Measurements from ENCODE around the gene SPSB3. TPM values are rescaled to one million over a fixed set of nuclear protein-coding genes. Genes with fewer than 3 reads are reported as not detected.

SPSB3 gene
- total and polyA plus RNA-seq, 2 of the 13 experiments (the other 11 are each of a cell fraction or from before 2014, with no cell fraction given) = 13.2 to 21.9 TPM

GRCh38 chr16:1774448-1774780, 8.0 kb downstream of the SPSB3 start:
- Histone ChIP-seq H3K79me2 (ENCODE audit: insufficient read depth, low read length) (peaks cover 30% of the 10 kb centered on the region), H3K27ac (ENCODE audit: extremely low read length, insufficient read depth, low read length) (peak overlapping the region; percentile 90), H3K4me3 (replicated peaks in 1 of 3; ENCODE audit: insufficient read depth in 1 of 3, low read depth in 2 of 3, low read length in 3 of 3) (peak overlapping the region; percentile 94 to 96 (median 95)), H3K4me2 (ENCODE audit: low read depth, low read length) (peak overlapping the region; percentile 91), H3K4me1 (ENCODE audit: insufficient read depth, low read length) (peaks cover 12% of the 10 kb centered on the region), H3K36me3 (replicated peaks in 1 of 2; ENCODE audit: control insufficient read depth in 1 of 2, insufficient read depth in 2 of 2, low read length in 2 of 2) (peaks cover 6 to 21% of the 10 kb centered on the region in 2 experiments; a peak in 4 of 5 replicates), H4K20me1 (ENCODE audit: insufficient read depth, low read length) (no peaks in the 10 kb centered on the region), H3K9me3 (ENCODE audit: low read length) (no peaks in the 10 kb centered on the region), H2AFZ (ENCODE audit: low read length) (no peak overlapping the region), H3K9ac (ENCODE audit: insufficient read depth, low read depth, low read length) (peak overlapping the region; percentile 99; the same call in 1 of the 2 replicates), H3K27me3 (ENCODE audit: control insufficient read depth in 1 of 2, insufficient read depth in 2 of 2, low read length in 2 of 2) (no peaks in the 10 kb centered on the region; a peak in 2 of 5 replicates)
- DNase-seq (ENCODE audit: low spot score) (no peak), FAIRE-seq (no peak), ATAC-seq (no peak)
- intact Hi-C loops (cut with micrococcal nuclease; ENCODE audit: unreplicated experiment) (loop anchor here (5.0 kb wide), 1 partner anchor 38 kb away; no protein-coding TSS in a partner anchor), in situ Hi-C loops (cut with HindIII; ENCODE audit: extremely low pct_ligation_motif_present, low pct_unique_long_range_greater_than_20kb) (no loop called here)
- TF ChIP-seq MEF2D (CRISPR knock-in tag; IDR thresholded peaks at IDR 0.05) (no peak), NFIB (CRISPR knock-in tag; IDR thresholded peaks at IDR 0.05; ENCODE audit: borderline replicate concordance) (0 out of 2 replicates have a peak, but pooled peaks have one; percentile 78)
- BruUV-seq (replicated peaks) = no TSS peak
- WGBS (ENCODE audit: low lambda C conversion rate) = no CpG with 5 or more reads among the region's 7 CpGs
- ChIA-PET POLR2A (interaction anchor here (1.0 to 3.8 kb wide), 4 partner anchors 8 to 53 kb away, joined by 4 to 23 read pairs (median 7); partner anchors contain the start of genes FAHD1, IGFALS, NUBP2 and SPSB3), CTCF (ENCODE audit: low intra/inter-chr PET ratio, low total read pairs) (interaction anchor here (2.2 kb wide), 1 partner anchor 49 kb away, joined by 9 read pairs; no protein-coding TSS in a partner anchor)

- H4K20me1 ChIP-seq (ENCODE audit: insufficient read depth, low read length) = no peaks in the 10 kb centered on the region
- no peak for FAIRE-seq
- H3K79me2 ChIP-seq (ENCODE audit: insufficient read depth, low read length) = peaks cover 30% of the 10 kb centered on the region
- peaks cover 6 to 21% of the 10 kb centered on the region in 2 experiments; a peak in 4 of 5 replicates for H3K36me3 ChIP-seq (replicated peaks in 1 of 2; ENCODE audit: control insufficient read depth in 1 of 2, insufficient read depth in 2 of 2, low read length in 2 of 2)
- no peak overlapping the region for H2AFZ ChIP-seq (ENCODE audit: low read length)
- no TSS peak for BruUV-seq (replicated peaks)
- peaks cover 12% of the 10 kb centered on the region for H3K4me1 ChIP-seq (ENCODE audit: insufficient read depth, low read length)
- ChIA-PET POLR2A (interaction anchor here (0.8 to 3.8 kb wide), 4 partner anchors 9 to 54 kb away, joined by 3 to 23 read pairs (median 7); partner anchors contain the start of genes FAHD1, IGFALS, NUBP2 and SPSB3), CTCF (ENCODE audit: low intra/inter-chr PET ratio, low total read pairs) (interaction anchor here (1.8 to 2.2 kb wide), 2 partner anchors 39 to 50 kb away, joined by 9 to 11 read pairs; no protein-coding TSS in a partner anchor)
- H3K27ac ChIP-seq (ENCODE audit: extremely low read length, insufficient read depth, low read length) = peak overlapping the region; percentile 90
- H3K9ac ChIP-seq (ENCODE audit: insufficient read depth, low read depth, low read length) = peak overlapping the region; percentile 99
- no peak for DNase-seq (ENCODE audit: low spot score)
- no CpG with 5 or more reads among the region's 45 CpGs for WGBS (ENCODE audit: low lambda C conversion rate)
- H3K9me3 ChIP-seq (ENCODE audit: low read length) = no peaks in the 10 kb centered on the region
- H3K27me3 ChIP-seq (ENCODE audit: control insufficient read depth in 1 of 2, insufficient read depth in 2 of 2, low read length in 2 of 2) = no peaks in the 10 kb centered on the region; a peak in 2 of 5 replicates
- in situ Hi-C loops (cut with HindIII; ENCODE audit: extremely low pct_ligation_motif_present, low pct_unique_long_range_greater_than_20kb) (no loop called here), intact Hi-C loops (cut with micrococcal nuclease; ENCODE audit: unreplicated experiment) (loop anchor here (5.0 kb wide), 1 partner anchor 38 kb away; no protein-coding TSS in a partner anchor)
- H3K4me2 ChIP-seq (ENCODE audit: low read depth, low read length) = peak overlapping the region; percentile 91
- peak; percentile 1 for ATAC-seq
- peak overlapping the region; percentile 94 to 96 (median 95) for H3K4me3 ChIP-seq (replicated peaks in 1 of 3; ENCODE audit: insufficient read depth in 1 of 3, low read depth in 2 of 3, low read length in 3 of 3)
- TF ChIP-seq ZNF772 (CRISPR knock-in tag; IDR thresholded peaks at IDR 0.05) = no peak; the same call in 1 of the 2 replicates
- 0 out of 2 replicates have a peak, but pooled peaks have one; percentile 41 for TF ChIP-seq ZNF709 (CRISPR knock-in tag; IDR thresholded peaks at IDR 0.05)
- peak; percentile 32 for TF ChIP-seq ZNF18 (CRISPR knock-in tag; IDR thresholded peaks at IDR 0.05; ENCODE audit: insufficient replicate concordance)
- no peak for TF ChIP-seq ZNF703 (CRISPR knock-in tag; IDR thresholded peaks at IDR 0.05; ENCODE audit: borderline replicate concordance)
- no peak for TF ChIP-seq ZNF784 (CRISPR knock-in tag; IDR thresholded peaks at IDR 0.05; ENCODE audit: borderline replicate concordance)
- TF ChIP-seq ZNF274 (CRISPR knock-in tag; IDR thresholded peaks at IDR 0.05) = 0 out of 2 replicates have a peak, but pooled peaks have one; percentile 28
- no peak for TF ChIP-seq SOX5 (CRISPR knock-in tag; IDR thresholded peaks at IDR 0.05; ENCODE audit: borderline replicate concordance)
- no peak for TF ChIP-seq SOX6 (IDR thresholded peaks at IDR 0.05)
- TF ChIP-seq SOX6 (CRISPR knock-in tag; IDR thresholded peaks at IDR 0.05) = peak; percentile 6; the same call in 1 of the 2 replicates
- no peak for TF ChIP-seq U2AF2 (IDR thresholded peaks at IDR 0.05; ENCODE audit: low read depth, low read length)
- peak; percentile 8; the same call in 1 of the 2 replicates for TF ChIP-seq HDAC1 (CRISPR knock-in tag; IDR thresholded peaks at IDR 0.05)
- TF ChIP-seq ZNF556 (CRISPR knock-in tag; IDR thresholded peaks at IDR 0.05; ENCODE audit: borderline replicate concordance) = no peak
Measured at GRCh38 chr16:1773703-1774447, 8.5 kb downstream of the SPSB3 start.

Data from HepG2 (cell line).